Sigmoid colon (tissue), 7 donors: ENCODE results near the gene LAGE3. TPM values are rescaled to one million over a fixed set of nuclear protein-coding genes. Genes with fewer than 3 reads are reported as not detected.

Experiments
- DNase-seq: peaks from one replicate; pipeline ENCODE4 v3.0.0-alpha.2; 2019
- H3K27ac ChIP-seq, 4 donors: fragments of 200-600 bp; sonication (generic); one replicate each; pipeline ENCODE4 v1.5.1; 2016 to 2019; ENCODE audit warnings: mild to moderate bottlenecking in 1 of 4
- H3K27me3 ChIP-seq, 3 donors: fragments of 200-600 bp; sonication (generic); one replicate each; pipeline ENCODE4 v1.5.1; 2019; ENCODE audit warnings: mild to moderate bottlenecking in 1 of 3
- H3K36me3 ChIP-seq, 4 donors: fragments of 200-600 bp; sonication (generic); one replicate each; pipeline ENCODE4 v1.5.1; 2016 to 2019
- H3K4me1 ChIP-seq, 4 donors: fragments of 200-600 bp; sonication (generic); one replicate each; pipeline ENCODE4 v1.5.1; 2017 to 2019
- H3K4me3 ChIP-seq, 4 donors: fragments of 200-600 bp; sonication (generic); one replicate each; pipeline ENCODE4 v1.5.1; 2017 to 2019; ENCODE audit warnings: mild to moderate bottlenecking in 2 of 4, moderate library complexity in 1 of 4
- H3K9me3 ChIP-seq, 4 donors: fragments of 200-600 bp in 3 of 4; sonication (generic) in 3 of 4; one replicate each; pipeline versions ENCODE4 v1.5.1 to v1.6.1; 2013 to 2019
- CTCF ChIP-seq, 4 experiments: fragments of 450-650 bp in 3 of 4; fragments of 200-600 bp in 1 of 4; IDR thresholded peaks; one replicate each; pipeline ENCODE4 v1.5.1; 2016 to 2019; ENCODE audit warnings: antibody characterized with exemption in 4 of 4, mild to moderate bottlenecking in 3 of 4, moderate library complexity in 2 of 4
- EP300 ChIP-seq, 4 donors: sonication (generic); formaldehyde crosslinking; IDR thresholded peaks; one replicate each; pipeline ENCODE4 v1.6.1; 2017; ENCODE audit warnings: antibody characterized with exemption in 4 of 4
- POLR2A ChIP-seq, 2 donors: fragments of 450-650 bp; IDR thresholded peaks; one replicate each; pipeline ENCODE4 v1.6.1; 2016; ENCODE audit warnings: antibody characterized with exemption in 2 of 2, mild to moderate bottlenecking in 2 of 2, moderate library complexity in 2 of 2
- POLR2AphosphoS5 ChIP-seq, 4 donors: sonication (generic); formaldehyde crosslinking; IDR thresholded peaks; one replicate each; pipeline ENCODE4 v1.6.1; 2017; ENCODE audit warnings: antibody characterized with exemption in 4 of 4
- WGBS, 2 donors: extraction: QIAGEN DNeasy Blood & Tissue Kit; methylation state at CpG; one replicate each; pipeline ENCODE4 v1.1.7; 2013; 5-methylcytosine and 5-hydroxymethylcytosine counted together
- intact Hi-C: fragments of 100-400 bp; cut with DNase I; formaldehyde crosslinking; loops from one replicate; pipeline ENCODE4 v1.15.1; 2023
- polyA plus RNA-seq, 3 donors: library from polyadenylated mRNA; stranded (reverse); fragments of 200-250 nt; gene quantifications; one replicate each; pipeline ENCODE4 v1.2.3, GENCODE V29; 2013
- total RNA-seq, 4 donors: library from RNA; depleted of rRNA; stranded (reverse); fragments of >200 nt; gene quantifications; one replicate each; pipeline ENCODE4 v1.1.0, GENCODE V29; 2016
- donor health status: healthy with polysubstance abuse.
- donor health status: Bipolar disorder and iron deficiency.
- donor health status: healthy.

LAGE3 gene
- total and polyA plus RNA-seq, 7 donors: 12.7 to 32.7 (median 21.6) TPM

GRCh38 chrX:154457491-154458115, 21.5 kb downstream of the LAGE3 start:
- intact Hi-C loops: loop anchor here (2.0 kb wide), 1 partner anchor 19 kb away; no protein-coding TSS in a partner anchor
- TF ChIP-seq POLR2A (IDR thresholded peaks at IDR 0.05) (no peak), CTCF (IDR thresholded peaks at IDR 0.05) (no peak), EP300 (IDR thresholded peaks at IDR 0.05) (no peak), POLR2AphosphoS5 (IDR thresholded peaks at IDR 0.05) (no peak)
- Histone ChIP-seq H3K9me3 (no peaks in the 10 kb centered on the region), H3K4me1 (peaks cover 0 to 15% (median 11%) of the 10 kb centered on the region in 4 donors), H3K36me3 (peaks cover 0 to 4% (median 0%) of the 10 kb centered on the region in 4 donors), H3K27me3 (no peaks in the 10 kb centered on the region), H3K4me3 (peak overlapping the region; percentile 26 to 76 (median 63)), H3K27ac (peak overlapping the region in 3 of 4 donors; percentile 72 to 76 (median 74))
- no peak for DNase-seq
- WGBS, 2 donors: 1 to 3% methylated on average over 65 of the region's 65 CpGs

- no peak for DNase-seq
- TF ChIP-seq EP300 (IDR thresholded peaks at IDR 0.05) (no peak), POLR2A (IDR thresholded peaks at IDR 0.05) (no peak), CTCF (IDR thresholded peaks at IDR 0.05) (no peak), POLR2AphosphoS5 (IDR thresholded peaks at IDR 0.05) (no peak)
- no peaks in the 10 kb centered on the region for H3K27me3 ChIP-seq
- no peak overlapping the region for H3K27ac ChIP-seq
- H3K36me3 ChIP-seq: peaks cover 5 to 32% (median 14%) of the 10 kb centered on the region in 4 donors
- H3K4me3 ChIP-seq: no peak overlapping the region
- no peaks in the 10 kb centered on the region for H3K9me3 ChIP-seq
- 95 to 97% methylated on average over 9 of the region's 9 CpGs for WGBS, 2 donors
- H3K4me1 ChIP-seq: no peaks in the 10 kb centered on the region
- intact Hi-C loops: no loop called here
Observed at GRCh38 chrX:154452823-154453222, 26.3 kb downstream of the LAGE3 start.

- peaks cover 5 to 34% (median 14%) of the 10 kb centered on the region in 4 donors for H3K36me3 ChIP-seq
- peaks cover 0 to 13% (median 5%) of the 10 kb centered on the region in 4 donors for H3K4me1 ChIP-seq
- WGBS, 2 donors: 95 to 96% methylated on average over 17 of the region's 17 CpGs
- H3K9me3 ChIP-seq: no peaks in the 10 kb centered on the region
- H3K27me3 ChIP-seq: no peaks in the 10 kb centered on the region
- no peak overlapping the region for H3K4me3 ChIP-seq
- no peak for DNase-seq
- intact Hi-C loops: no loop called here
- H3K27ac ChIP-seq: no peak overlapping the region
- no peak for TF ChIP-seq EP300 (IDR thresholded peaks at IDR 0.05)
- TF ChIP-seq CTCF (IDR thresholded peaks at IDR 0.05): no peak
Observed at GRCh38 chrX:154450312-154450711, 28.8 kb downstream of the LAGE3 start.

- Histone ChIP-seq H3K36me3 (peaks cover 5 to 34% (median 14%) of the 10 kb centered on the region in 4 donors), H3K4me3 (no peak overlapping the region), H3K27ac (no peak overlapping the region), H3K27me3 (no peaks in the 10 kb centered on the region), H3K4me1 (peaks cover 0 to 19% (median 12%) of the 10 kb centered on the region in 4 donors), H3K9me3 (no peaks in the 10 kb centered on the region)
- intact Hi-C loops: no loop called here
- no peak for DNase-seq
- 94 to 96% methylated on average over 18 of the region's 18 CpGs for WGBS, 2 donors
- TF ChIP-seq POLR2AphosphoS5 (IDR thresholded peaks at IDR 0.05): no peak
- no peak for TF ChIP-seq CTCF (IDR thresholded peaks at IDR 0.05)
- no peak for TF ChIP-seq EP300 (IDR thresholded peaks at IDR 0.05)
- no peak for TF ChIP-seq POLR2A (IDR thresholded peaks at IDR 0.05)
Observed at GRCh38 chrX:154449618-154450017, 29.5 kb downstream of the LAGE3 start.

GRCh38 chrX:154448484-154448883, 30.6 kb downstream of the LAGE3 start:
- Histone ChIP-seq H3K36me3 (peaks cover 5 to 34% (median 14%) of the 10 kb centered on the region in 4 donors), H3K4me1 (peaks cover 0 to 27% (median 16%) of the 10 kb centered on the region in 4 donors), H3K4me3 (no peak overlapping the region), H3K27ac (no peak overlapping the region), H3K27me3 (no peaks in the 10 kb centered on the region), H3K9me3 (no peaks in the 10 kb centered on the region)
- TF ChIP-seq CTCF (IDR thresholded peaks at IDR 0.05) (no peak), POLR2AphosphoS5 (IDR thresholded peaks at IDR 0.05) (no peak), POLR2A (IDR thresholded peaks at IDR 0.05) (no peak), EP300 (IDR thresholded peaks at IDR 0.05) (no peak)
- intact Hi-C loops: no loop called here
- 95% methylated on average over 14 of the region's 14 CpGs for WGBS, 2 donors
- no peak for DNase-seq
